OCI-LY1 (cell line): ENCODE measurements around the gene GDF15.

ENCODE experiments used
- H2AFZ ChIP-seq: fragments of 200-600 bp; sonication (generic), shearing (Covaris generic); 2 replicates; pipeline ENCODE4 v1.6.0; 2014; ENCODE audit warnings: antibody characterized with exemption, mild to moderate bottlenecking, low read length
- H3F3A ChIP-seq: fragments of 200-600 bp; sonication (generic), shearing (Covaris generic); 2 replicates; pipeline ENCODE4 v1.6.0; 2014; ENCODE audit warnings: mild to moderate bottlenecking, antibody characterized with exemption, low read length, moderate library complexity; ENCODE audit not compliant: insufficient read depth
- H3K27ac ChIP-seq: fragments of 200-600 bp; sonication (generic); 2 replicates; pipeline ENCODE4 v1.5.1; 2014; ENCODE audit warnings: low read length, mixed run types, mild to moderate bottlenecking, low read depth; ENCODE audit not compliant: poor library complexity, severe bottlenecking
- H3K27me3 ChIP-seq: fragments of 200-600 bp; sonication (generic); 2 replicates; pipeline ENCODE4 v1.6.0; 2014; ENCODE audit warnings: antibody characterized with exemption, mild to moderate bottlenecking, low read length, moderate library complexity; ENCODE audit not compliant: insufficient read depth
- H3K36me3 ChIP-seq: fragments of 200-600 bp; sonication (generic); 2 replicates; pipeline ENCODE4 v1.6.1; 2014; ENCODE audit warnings: mild to moderate bottlenecking, antibody characterized with exemption, low read length, moderate library complexity, mixed read lengths; ENCODE audit not compliant: insufficient read depth
- H3K4me1 ChIP-seq: fragments of 200-600 bp; sonication (generic); 2 replicates; pipeline ENCODE4 v1.5.1; 2014; ENCODE audit warnings: mild to moderate bottlenecking, low read length, moderate library complexity; ENCODE audit not compliant: insufficient read depth, severe bottlenecking
- H3K4me2 ChIP-seq: fragments of 200-600 bp; sonication (generic), shearing (Covaris generic); 2 replicates; pipeline ENCODE4 v1.6.1; 2014; ENCODE audit warnings: low read length
- H3K4me3 ChIP-seq: fragments of 200-600 bp; sonication (generic); 2 replicates; pipeline ENCODE4 v1.5.1; 2014; ENCODE audit warnings: low read length, low read depth, mild to moderate bottlenecking, mixed read lengths; ENCODE audit not compliant: poor library complexity, severe bottlenecking
- H3K79me2 ChIP-seq: fragments of 200-600 bp; shearing (Covaris generic); 2 replicates; pipeline ENCODE4 v1.6.1; 2016; ENCODE audit warnings: mixed run types, low read length, mixed read lengths; ENCODE audit not compliant: insufficient read depth
- H3K9ac ChIP-seq: fragments of 200-600 bp; sonication (generic), shearing (Covaris generic); 2 replicates; pipeline ENCODE4 v1.6.1; 2014; ENCODE audit warnings: mild to moderate bottlenecking, low read length, mixed read lengths
- H3K9me2 ChIP-seq: fragments of 200-600 bp; sonication (generic), shearing (Covaris generic); 2 replicates; pipeline ENCODE4 v1.6.1; 2014; ENCODE audit warnings: low read depth, mild to moderate bottlenecking, low read length, mixed read lengths
- H3K9me3 ChIP-seq: fragments of 200-600 bp; shearing (Covaris generic); 2 replicates; pipeline ENCODE4 v1.6.1; 2014; ENCODE audit warnings: low read length, mixed read lengths
- H4K20me1 ChIP-seq: fragments of 200-600 bp; sonication (generic), shearing (Covaris generic); 2 replicates; pipeline ENCODE4 v1.6.0; 2016; ENCODE audit warnings: mild to moderate bottlenecking, low read length; ENCODE audit not compliant: insufficient read depth
- CTCF ChIP-seq: fragments of 200-600 bp; sonication (generic), shearing (Covaris generic); IDR thresholded peaks from 2 replicates; pipeline ENCODE4 v1.5.1; 2017; ENCODE audit warnings: mild to moderate bottlenecking, antibody characterized with exemption, low read length, moderate library complexity, mixed read lengths
- EZH2 ChIP-seq: fragments of 200-600 bp; sonication (generic), shearing (Covaris generic); IDR thresholded peaks from 2 replicates; pipeline ENCODE4 v1.8.0; 2017; ENCODE audit warnings: borderline replicate concordance, mixed run types, mild to moderate bottlenecking, antibody characterized with exemption, low read length, moderate library complexity, mixed read lengths

The GDF15 gene

GRCh38 chr19:18340190-18340989 is 45.6 kb upstream of the GDF15 start, which contains the start of gene PGPEP1:
PGPEP1 (plus strand) TSS chr19:18340598; CDS start chr19:18340682, 84 bp downstream.
- Histone ChIP-seq H3K36me3 (peaks cover 4% of the 10 kb centered on the region; the same call in 1 of the 2 replicates), H3K4me1 (peaks cover 15% of the 10 kb centered on the region), H3K4me3 (peak within 1 kb of the TSS; percentile 95), H3K27ac (peak within 1 kb of the TSS; percentile 9), H2AFZ (peak within 1 kb of the TSS; percentile 92), H3K27me3 (peaks cover 6% of the 10 kb centered on the region), H3K9me2 (no peaks in the 10 kb centered on the region), H3K79me2 (no peaks in the 10 kb centered on the region), H3F3A (no peaks in the 10 kb centered on the region), H3K9me3 (no peaks in the 10 kb centered on the region), H4K20me1 (no peaks in the 10 kb centered on the region), H3K9ac (peak within 1 kb of the TSS; percentile 79), H3K4me2 (peak within 1 kb of the TSS; percentile 98)
- TF ChIP-seq CTCF (no peak), EZH2 (no peak)

- peaks cover 4% of the 10 kb centered on the region for H3K27me3 ChIP-seq
- H3K27ac ChIP-seq: peak overlapping the region; percentile 9
- H4K20me1 ChIP-seq: no peaks in the 10 kb centered on the region
- H3K79me2 ChIP-seq: no peaks in the 10 kb centered on the region
- no peaks in the 10 kb centered on the region for H3K9me3 ChIP-seq
- peak overlapping the region; percentile 98 for H3K4me2 ChIP-seq
- H3K36me3 ChIP-seq: peaks cover 4% of the 10 kb centered on the region; the same call in 1 of the 2 replicates
- no peaks in the 10 kb centered on the region for H3F3A ChIP-seq
- no peaks in the 10 kb centered on the region for H3K9me2 ChIP-seq
- H3K9ac ChIP-seq: peak overlapping the region; percentile 79
- H3K4me3 ChIP-seq: peak overlapping the region; percentile 95
- H2AFZ ChIP-seq: peak overlapping the region; percentile 53; the same call in 1 of the 2 replicates
- TF ChIP-seq EZH2 (no peak), CTCF (no peak)
- H3K4me1 ChIP-seq: peaks cover 15% of the 10 kb centered on the region
Measured at GRCh38 chr19:18340990-18341868, 44.7 kb upstream of the GDF15 start.

DNA sequence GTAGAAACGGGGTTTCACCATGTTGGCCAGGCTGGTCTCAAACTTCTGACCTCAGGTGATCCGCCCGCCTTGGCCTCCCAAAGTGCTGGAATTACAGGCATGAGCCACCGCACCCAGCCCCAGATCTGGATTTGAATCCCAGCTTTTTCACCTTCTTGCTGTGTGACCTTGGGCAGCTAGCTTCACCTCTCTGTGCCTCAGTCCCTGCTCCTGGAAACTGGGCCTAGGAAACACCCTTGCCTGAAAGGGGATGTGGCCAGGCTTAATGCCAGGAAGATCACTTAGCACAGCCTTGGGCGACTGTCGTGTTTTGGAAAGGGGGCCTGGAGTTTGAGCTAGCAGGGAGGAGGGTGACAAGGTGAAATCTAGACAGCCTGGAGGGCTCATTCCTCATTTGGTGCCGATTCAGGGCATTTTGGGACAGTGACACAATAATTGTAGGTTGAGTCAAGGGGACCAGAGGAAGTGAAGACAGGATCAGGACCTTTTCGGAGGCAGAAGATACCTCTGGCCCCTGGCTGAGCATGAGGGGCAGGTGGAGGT is 43.8 kb upstream of the GDF15 start:
- Histone ChIP-seq H3K27ac (no peak overlapping the region), H3K27me3 (no peaks in the 10 kb centered on the region; the same call in 1 of the 2 replicates), H3K4me1 (peaks cover 15% of the 10 kb centered on the region), H3K4me3 (no peak overlapping the region), H3F3A (no peaks in the 10 kb centered on the region), H3K36me3 (peaks cover 4% of the 10 kb centered on the region; the same call in 1 of the 2 replicates), H3K79me2 (no peaks in the 10 kb centered on the region), H2AFZ (no peak overlapping the region), H3K9me2 (no peaks in the 10 kb centered on the region), H3K9me3 (no peaks in the 10 kb centered on the region), H3K4me2 (no peak overlapping the region), H3K9ac (no peak overlapping the region), H4K20me1 (no peaks in the 10 kb centered on the region)
- no peak for TF ChIP-seq CTCF
- no peak for TF ChIP-seq EZH2
